ENCODE measurements around the gene DCANP1.

Gene DCANP1

GRCh38 chr5:135491552-135492318 lies 44.6 kb upstream of the DCANP1 start (continued):
- TF ChIP-seq CREB5 (CRISPR knock-in tag; IDR thresholded peaks at IDR 0.05; ENCODE audit: low read depth) (no peak), ARNTL (CRISPR knock-in tag; IDR thresholded peaks at IDR 0.05; ENCODE audit: borderline replicate concordance, low read depth) (no peak), ZC3H10 (CRISPR knock-in tag; IDR thresholded peaks at IDR 0.05) (no peak), ZNF70 (CRISPR knock-in tag; IDR thresholded peaks at IDR 0.05) (no peak), RARB (CRISPR knock-in tag; IDR thresholded peaks at IDR 0.05) (no peak)

DNA sequence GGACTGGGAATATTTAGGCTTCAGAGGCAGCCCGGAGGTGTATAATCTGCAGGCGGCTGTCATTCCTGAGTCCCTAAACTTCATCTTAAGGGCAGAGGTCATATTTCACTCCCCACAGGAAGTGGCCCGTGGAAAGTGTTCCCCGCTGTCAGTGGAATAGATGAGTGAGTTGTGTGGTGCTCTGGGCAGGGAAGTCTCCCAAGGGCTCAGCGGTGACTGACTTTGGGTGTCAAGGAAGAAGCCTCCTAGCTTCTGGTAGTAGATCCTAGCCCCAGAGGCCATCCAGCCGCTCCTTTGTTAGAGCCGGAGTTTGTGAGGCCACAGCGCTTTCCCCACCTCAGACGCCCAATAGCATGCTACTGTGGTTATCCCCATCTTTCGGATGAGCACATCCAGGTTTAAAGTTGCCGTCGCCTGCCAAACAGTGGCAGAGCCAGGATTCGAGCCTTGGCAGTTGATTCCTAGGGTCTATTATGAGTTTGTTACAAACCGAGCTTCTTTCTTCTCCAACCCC lies 43.9 kb upstream of the DCANP1 start:
- no peak for ATAC-seq
- TF ChIP-seq TCF4 (CRISPR knock-in tag; IDR thresholded peaks at IDR 0.05; ENCODE audit: borderline replicate concordance) (no peak), ZNF8 (CRISPR knock-in tag; IDR thresholded peaks at IDR 0.05) (no peak), ZNF565 (CRISPR knock-in tag; conservative IDR thresholded peaks at IDR 0.05; ENCODE audit: low read depth) (no peak), CREB5 (CRISPR knock-in tag; IDR thresholded peaks at IDR 0.05; ENCODE audit: low read depth) (no peak), ISL1 (CRISPR knock-in tag; IDR thresholded peaks at IDR 0.05) (no peak), ZNF70 (CRISPR knock-in tag; IDR thresholded peaks at IDR 0.05) (no peak), RARB (CRISPR knock-in tag; IDR thresholded peaks at IDR 0.05) (no peak), SNAI2 (CRISPR knock-in tag; IDR thresholded peaks at IDR 0.05) (no peak), CSDC2 (CRISPR knock-in tag; IDR thresholded peaks at IDR 0.05) (no peak)
- TF ChIP-seq, protein P1, sequence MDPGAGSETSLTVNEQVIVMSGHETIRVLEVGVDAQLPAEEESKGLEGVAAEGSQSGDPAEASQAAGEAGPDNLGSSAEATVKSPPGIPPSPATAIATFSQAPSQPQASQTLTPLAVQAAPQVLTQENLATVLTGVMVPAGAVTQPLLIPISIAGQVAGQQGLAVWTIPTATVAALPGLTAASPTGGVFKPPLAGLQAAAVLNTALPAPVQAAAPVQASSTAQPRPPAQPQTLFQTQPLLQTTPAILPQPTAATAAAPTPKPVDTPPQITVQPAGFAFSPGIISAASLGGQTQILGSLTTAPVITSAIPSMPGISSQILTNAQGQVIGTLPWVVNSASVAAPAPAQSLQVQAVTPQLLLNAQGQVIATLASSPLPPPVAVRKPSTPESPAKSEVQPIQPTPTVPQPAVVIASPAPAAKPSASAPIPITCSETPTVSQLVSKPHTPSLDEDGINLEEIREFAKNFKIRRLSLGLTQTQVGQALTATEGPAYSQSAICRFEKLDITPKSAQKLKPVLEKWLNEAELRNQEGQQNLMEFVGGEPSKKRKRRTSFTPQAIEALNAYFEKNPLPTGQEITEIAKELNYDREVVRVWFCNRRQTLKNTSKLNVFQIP (CRISPR knock-in tag; IDR thresholded peaks at IDR 0.05; ENCODE audit: borderline replicate concordance, low read depth), result no peak
- TF ChIP-seq, protein P2, sequence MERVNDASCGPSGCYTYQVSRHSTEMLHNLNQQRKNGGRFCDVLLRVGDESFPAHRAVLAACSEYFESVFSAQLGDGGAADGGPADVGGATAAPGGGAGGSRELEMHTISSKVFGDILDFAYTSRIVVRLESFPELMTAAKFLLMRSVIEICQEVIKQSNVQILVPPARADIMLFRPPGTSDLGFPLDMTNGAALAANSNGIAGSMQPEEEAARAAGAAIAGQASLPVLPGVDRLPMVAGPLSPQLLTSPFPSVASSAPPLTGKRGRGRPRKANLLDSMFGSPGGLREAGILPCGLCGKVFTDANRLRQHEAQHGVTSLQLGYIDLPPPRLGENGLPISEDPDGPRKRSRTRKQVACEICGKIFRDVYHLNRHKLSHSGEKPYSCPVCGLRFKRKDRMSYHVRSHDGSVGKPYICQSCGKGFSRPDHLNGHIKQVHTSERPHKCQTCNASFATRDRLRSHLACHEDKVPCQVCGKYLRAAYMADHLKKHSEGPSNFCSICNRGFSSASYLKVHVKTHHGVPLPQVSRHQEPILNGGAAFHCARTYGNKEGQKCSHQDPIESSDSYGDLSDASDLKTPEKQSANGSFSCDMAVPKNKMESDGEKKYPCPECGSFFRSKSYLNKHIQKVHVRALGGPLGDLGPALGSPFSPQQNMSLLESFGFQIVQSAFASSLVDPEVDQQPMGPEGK (CRISPR knock-in tag; IDR thresholded peaks at IDR 0.05; ENCODE audit: borderline replicate concordance), result no peak

DNA sequence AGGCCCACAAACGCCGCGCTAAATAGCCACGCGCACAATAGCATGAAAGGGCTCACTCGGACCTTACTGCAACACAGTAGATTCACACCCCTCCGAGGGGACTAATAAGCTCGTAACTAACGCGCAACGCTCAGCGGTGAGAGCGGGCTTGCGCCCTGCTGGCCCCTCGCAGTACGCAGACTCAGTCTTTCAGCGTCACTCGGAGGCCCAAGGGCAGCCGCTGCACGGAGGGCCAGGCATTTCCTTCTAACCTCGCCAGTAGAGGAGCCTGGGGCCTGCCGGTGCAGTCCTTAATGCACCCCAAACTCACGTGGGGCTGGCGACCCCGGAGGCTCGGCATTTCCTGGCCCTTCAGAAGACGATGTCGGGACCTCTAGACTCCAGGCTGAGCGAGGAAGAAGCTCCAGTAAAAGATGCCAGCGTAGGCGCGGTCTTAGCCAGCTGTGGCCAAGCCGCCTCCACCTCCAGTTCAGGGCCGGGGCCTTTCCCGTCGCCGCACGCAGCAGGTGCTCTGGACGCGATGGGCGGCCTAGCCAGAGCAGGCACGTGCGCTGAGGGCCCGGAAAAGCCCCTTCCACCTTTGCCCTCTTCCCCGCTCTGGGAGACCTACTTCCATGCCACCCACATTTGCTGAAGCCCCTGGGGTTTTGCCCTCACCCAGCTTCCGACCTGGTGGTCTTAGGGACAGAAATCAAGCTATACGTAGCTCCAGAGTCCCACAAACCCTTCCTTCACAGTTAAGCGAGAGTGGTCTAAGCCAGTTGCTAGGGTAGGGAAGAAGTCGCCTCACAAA lies 43.3 kb upstream of the DCANP1 start:
- ATAC-seq, result no peak
- TF ChIP-seq BACH2 (CRISPR knock-in tag; IDR thresholded peaks at IDR 0.05; ENCODE audit: borderline replicate concordance), result no peak
- no peak for TF ChIP-seq ARNTL (CRISPR knock-in tag; IDR thresholded peaks at IDR 0.05; ENCODE audit: borderline replicate concordance, low read depth)
- TF ChIP-seq ZFP30 (CRISPR knock-in tag; IDR thresholded peaks at IDR 0.05), result no peak
- no peak for TF ChIP-seq CSDC2 (CRISPR knock-in tag; IDR thresholded peaks at IDR 0.05)
- no peak for TF ChIP-seq ZNF8 (CRISPR knock-in tag; IDR thresholded peaks at IDR 0.05)
- no peak for TF ChIP-seq PPARA (CRISPR knock-in tag; IDR thresholded peaks at IDR 0.05; ENCODE audit: borderline replicate concordance)
- TF ChIP-seq, protein P3, sequence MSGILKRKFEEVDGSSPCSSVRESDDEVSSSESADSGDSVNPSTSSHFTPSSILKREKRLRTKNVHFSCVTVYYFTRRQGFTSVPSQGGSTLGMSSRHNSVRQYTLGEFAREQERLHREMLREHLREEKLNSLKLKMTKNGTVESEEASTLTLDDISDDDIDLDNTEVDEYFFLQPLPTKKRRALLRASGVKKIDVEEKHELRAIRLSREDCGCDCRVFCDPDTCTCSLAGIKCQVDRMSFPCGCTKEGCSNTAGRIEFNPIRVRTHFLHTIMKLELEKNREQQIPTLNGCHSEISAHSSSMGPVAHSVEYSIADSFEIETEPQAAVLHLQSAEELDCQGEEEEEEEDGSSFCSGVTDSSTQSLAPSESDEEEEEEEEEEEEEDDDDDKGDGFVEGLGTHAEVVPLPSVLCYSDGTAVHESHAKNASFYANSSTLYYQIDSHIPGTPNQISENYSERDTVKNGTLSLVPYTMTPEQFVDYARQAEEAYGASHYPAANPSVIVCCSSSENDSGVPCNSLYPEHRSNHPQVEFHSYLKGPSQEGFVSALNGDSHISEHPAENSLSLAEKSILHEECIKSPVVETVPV (CRISPR knock-in tag; IDR thresholded peaks at IDR 0.05), result no peak
- TF ChIP-seq, protein P1 (CRISPR knock-in tag; IDR thresholded peaks at IDR 0.05; ENCODE audit: borderline replicate concordance, low read depth), result no peak
- no peak for TF ChIP-seq ZNF565 (CRISPR knock-in tag; conservative IDR thresholded peaks at IDR 0.05; ENCODE audit: low read depth)

Data from SK-N-SH treated with all-trans-retinoic acid at 6 μM for 48 hours (cell line).